ENCODE data around the gene AOPEP.

Gene AOPEP

DNA sequence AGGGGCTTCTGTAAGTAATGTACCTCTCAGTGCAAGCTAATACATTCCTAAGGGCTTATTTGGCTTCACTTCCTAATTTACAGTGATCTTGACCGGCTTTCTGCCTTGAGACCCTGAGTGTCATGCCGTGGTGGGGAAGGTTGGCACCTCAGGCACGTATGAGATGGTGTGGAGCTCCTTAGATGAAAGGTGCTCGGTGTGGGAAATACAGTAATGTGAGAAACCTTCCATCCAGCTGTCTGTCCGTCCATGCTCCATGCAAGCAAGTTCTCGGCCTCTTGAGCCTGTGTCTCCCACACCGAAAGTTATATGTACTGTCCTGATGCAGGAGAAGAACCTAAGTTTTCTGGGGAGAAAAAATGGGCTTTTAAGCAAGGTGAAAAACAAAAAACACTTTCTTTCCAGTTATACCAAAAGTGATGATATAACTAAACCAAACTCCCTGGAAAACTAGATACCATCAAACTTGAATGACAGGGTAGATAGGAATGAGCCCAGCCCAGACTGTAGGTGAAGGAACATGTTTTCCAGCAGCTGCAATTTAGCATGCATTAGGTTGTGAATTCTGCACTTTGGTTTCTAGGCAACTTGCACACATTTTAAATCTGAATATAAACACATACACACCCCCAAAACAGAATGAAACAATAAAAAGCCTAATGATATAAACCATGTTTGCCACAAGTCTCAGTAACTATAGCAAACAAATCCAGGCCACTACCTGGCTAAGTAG, 311.5 kb downstream of the AOPEP start:
- DNase-seq (ENCODE audit: low read depth): no peak

DNA sequence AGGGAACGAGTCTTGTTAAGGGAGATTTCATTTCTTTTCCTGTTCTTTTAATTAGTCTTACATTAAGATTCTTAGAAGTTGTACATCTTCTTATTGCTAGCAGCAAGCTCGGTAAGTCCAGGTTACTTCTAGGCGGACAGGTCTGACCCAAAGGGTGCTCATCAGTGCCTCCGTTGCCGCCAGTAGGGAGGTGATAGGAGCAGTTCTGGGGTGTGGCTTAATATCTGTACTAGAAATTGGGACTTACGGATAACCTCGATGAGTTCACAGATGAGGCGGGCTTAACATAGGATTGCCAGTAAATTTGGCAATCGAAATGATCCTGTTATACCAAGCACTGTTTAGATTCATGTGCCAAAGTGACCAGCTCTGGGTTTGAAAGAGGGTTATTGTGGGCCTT, 312.2 kb downstream of the AOPEP start:
- DNase-seq (ENCODE audit: low read depth): no peak

DNA sequence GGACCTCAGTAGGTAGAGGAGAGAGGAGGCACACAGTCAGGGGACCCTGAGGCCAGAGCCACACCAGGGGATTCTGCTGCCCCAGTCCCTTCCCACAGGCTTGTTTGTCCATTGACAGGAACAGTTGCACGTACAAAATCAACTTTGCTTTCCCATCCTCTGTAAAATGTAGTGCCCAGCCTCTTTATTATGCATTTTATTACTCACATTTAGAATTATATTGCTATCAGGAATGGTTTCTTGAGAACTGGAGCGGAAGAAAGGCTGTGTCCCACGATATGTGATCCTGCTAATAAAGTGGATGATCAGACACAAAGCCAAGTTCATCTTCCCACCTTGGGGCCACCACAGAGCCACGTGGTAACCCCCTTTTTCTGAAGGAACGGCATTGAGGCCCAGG, 313.6 kb downstream of the AOPEP start:
- DNase-seq (ENCODE audit: low read depth): no peak

DNA sequence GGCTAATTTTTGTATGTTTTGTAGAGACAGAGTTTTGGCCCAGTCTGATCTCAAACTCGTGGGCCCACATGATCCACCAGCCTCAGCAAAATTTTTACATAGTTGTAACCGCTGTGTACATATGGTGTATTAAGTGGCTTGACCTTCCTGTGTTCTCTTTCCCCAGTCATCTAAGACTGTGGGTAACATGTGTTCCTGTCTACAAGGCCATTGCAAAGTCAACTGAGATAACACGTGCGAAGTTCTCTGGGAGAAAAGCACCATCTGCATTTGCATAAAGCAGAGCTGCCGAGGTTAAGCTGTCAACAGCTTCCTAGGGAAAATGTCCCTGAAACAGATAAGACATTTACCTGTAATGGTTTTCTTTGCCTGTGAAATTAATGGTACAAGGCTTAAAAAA, 317.3 kb downstream of the AOPEP start:
- DNase-seq (ENCODE audit: low read depth): no peak

DNA sequence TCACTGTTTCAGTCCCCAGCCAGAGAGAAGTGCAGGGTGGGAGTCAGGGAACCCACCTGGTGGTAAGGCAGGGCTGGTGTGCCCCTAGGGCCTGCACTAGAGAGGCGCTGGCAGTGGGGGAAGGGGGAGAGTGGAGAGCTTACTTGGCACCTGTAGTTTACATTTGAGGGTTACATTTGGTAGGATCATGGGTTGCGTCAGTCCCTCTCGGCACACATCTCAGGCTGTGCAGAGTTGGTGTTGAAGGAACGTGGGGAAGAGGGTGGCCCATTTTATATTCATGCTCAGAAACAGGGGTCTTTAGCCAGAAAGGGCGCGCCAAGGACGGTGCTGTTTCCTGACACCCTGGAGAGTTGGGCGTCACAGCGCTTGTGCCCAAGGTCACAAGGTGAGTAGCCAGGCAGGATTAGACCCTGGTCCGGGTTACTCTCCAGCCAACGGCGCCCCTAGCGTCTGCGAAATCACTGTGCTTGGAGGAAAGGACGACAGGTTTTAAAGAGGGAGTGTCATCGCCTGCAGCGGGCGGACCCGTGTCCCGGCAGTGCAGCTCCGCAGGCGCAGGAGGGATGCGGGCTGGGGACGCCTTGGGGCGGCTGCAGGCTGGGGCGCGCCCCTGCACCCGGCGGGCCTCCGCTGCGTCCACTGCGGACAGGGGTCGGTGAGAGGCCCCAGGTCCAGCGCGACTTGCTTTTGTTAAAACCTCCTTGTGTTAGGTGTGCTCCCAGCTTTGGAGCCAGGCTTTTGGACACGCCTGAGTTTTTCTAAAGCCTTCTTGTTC, 318.4 kb downstream of the AOPEP start:
- DNase-seq (ENCODE audit: low read depth): no peak

DNA sequence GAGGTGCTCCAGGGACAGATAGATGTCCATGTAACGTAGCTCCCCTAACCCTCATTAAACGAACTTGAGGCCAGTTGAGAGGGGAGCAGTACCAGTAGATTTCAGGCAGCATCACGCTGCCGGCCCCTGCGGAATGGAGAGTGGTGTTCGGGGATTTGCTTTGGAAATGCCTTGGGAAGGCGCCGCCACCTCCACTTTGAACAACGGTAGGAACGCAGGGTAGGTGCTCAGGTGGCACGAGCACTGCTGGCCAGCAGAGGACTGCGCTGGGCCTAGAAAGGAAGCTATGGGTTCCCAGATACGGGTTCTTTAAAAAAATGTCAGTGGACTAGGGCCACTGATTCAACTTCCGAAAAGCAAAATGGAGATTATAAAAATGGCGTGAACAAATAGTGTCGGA, 319.3 kb downstream of the AOPEP start:
- DNase-seq (ENCODE audit: low read depth): no peak

DNA sequence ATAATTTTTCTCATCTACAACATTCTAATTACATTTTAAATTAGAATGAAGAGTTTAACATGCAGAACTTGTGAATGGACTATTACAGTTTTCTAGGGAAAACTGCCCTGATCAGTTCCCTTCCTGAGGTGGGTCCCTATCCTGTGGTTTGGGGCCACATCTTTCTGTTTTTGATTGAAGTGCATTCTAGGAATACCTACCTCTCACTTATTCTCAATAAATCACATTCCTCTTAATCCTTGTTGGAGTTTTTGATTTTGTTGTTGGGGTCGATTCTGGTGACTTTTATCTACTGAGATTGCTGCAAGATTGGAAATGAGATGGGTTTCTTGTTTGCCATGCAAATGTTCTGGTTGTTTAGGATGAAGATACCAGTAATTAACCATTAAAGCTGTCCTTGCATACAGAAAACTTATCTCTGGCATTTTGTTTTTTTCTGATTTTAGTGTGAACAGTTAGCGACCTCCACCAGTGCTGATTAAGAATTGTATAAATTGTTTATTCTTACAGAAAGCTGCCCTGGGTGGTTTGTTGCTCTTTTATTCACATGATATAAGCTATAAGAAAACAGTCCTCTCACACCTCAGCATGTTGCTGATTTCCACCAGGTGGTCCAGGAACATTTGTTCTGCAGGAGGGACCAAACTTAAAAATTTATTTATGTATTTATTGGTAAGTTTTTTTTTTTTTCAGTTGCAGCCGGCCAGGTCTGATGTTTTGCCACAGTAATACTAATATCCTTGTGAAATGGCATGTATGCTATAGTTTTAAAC, 321.1 kb downstream of the AOPEP start:
- no peak for DNase-seq (ENCODE audit: low read depth)

DNA sequence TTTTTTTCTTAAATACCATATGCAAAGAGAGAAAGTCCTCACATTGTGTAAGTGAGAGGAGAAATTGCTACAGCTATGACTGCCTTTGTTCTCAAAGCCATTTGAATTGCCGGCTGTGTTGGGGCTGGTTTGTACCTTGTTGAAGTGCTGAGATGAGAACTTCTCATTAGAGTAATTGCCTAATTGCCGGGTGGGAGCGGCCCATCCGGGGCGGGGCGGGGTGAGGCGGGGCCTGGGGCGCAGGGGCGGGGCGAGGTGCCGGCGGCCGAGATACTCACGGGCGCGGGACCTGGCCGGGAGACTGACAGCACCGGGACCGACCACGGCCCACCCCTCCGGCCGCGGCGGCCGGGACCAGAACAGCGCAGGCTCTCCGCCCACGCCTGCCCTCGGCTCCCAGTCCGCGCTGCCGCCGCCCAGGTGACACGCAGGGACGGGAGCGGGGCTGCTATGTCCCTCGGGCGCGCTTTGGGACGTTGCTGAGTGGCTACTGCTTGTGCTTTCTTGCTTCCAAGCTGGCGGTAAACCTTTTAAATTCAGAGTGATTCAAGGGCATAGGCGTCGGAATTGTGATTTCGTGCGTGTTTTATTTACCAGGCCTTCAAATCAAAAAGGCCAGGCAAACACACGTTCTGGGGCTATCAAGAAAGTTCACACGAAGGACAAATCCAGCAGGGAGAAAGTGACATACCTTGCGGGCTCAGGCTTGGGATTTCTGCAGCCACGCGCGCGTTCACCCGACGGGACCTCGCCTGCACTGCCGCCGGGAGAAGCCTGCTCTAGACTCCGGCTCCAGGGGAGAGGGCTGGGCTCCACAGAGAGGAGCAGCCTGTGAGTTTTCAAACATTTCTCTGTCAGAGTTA, 322.0 kb downstream of the AOPEP start:
- peak; percentile 31 for DNase-seq (ENCODE audit: low read depth)

DNA sequence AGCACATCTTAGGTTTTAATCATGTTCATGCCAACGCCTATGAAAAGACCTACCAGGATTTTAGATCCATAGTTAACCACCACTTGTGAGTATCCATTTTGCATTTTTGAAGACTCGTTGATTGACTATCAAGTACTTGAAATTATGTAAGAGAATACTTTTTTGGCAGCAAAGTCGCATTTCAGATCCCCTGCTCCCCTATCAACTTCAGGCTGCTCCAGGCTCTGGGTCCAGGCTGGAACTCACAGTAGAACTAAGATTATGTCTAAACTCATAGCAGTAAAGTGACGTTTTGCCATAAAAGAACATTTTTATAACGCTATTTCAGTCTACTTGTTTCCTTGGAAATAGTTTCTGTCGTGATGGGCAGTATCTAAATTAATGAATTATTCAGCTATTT, 323.3 kb downstream of the AOPEP start:
- no peak for DNase-seq (ENCODE audit: low read depth)

DNA sequence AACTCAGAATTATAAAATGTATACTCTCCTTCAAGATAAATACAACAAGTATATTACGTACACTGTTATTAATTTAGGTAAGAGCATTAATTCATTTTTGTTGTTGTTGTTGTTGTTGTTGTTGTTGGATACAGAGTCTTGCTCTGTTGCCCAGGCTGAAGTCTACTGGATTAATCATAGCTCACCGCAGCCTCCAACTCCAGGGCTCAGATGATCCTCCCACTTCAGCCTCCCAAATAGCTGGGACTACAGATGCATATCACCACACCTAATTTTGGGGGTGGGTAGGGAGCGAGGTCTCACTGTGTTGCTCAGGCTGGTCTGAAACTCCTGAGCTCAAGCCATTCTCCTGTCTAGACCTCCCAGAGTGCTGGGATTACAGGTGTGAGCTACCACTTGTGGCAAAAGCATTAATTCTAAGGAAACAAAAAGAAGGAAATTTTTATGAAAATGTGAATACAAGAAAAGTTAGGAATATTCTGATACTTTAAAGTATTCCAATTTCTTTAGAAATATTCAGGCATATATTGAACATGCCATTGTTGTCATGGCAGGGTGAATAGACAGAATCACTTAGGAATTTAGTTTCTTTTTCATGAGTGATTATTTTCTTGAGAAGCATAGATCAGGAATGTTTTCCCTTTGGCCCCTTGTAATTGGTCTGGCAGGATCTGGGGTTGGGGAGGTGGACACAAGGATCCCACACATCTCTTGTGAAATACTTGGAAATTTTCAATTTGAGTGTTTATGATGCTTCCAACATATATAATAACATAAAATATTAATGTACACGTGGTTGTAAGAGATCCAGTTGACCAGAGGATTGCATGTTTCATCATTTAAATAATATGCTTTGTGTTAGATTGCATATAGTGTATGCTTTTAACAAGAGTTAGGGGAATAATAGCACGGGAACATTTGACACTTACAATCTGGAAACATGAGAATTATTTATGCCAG, 327.4 kb downstream of the AOPEP start:
- no peak for DNase-seq (ENCODE audit: low read depth)

DNA sequence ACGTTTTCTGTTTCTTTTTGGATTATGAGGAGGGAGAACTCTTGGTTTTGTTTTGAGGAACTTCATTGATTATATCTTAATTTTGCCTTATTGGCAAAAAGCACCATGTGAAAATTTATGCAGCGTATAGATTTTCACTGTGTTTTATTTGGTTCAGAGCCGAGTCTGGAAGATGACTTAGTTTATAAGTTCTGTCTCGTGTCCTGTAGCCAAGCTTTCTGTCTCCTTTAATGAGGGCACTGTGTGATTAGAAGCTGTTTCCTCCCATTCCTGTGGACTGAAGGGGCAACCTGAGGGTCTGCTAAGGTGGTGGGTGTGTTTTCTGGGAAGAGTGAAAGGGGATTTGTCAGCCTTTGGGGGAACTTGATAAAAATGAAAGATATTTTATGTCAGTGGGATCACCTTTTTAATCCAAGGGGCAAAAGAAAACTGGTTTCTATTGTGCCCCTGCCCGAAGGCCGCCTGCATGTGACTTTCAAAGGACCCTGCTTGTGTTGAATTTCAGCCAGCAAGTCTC, 328.9 kb downstream of the AOPEP start:
- DNase-seq (ENCODE audit: low read depth): no peak

DNA sequence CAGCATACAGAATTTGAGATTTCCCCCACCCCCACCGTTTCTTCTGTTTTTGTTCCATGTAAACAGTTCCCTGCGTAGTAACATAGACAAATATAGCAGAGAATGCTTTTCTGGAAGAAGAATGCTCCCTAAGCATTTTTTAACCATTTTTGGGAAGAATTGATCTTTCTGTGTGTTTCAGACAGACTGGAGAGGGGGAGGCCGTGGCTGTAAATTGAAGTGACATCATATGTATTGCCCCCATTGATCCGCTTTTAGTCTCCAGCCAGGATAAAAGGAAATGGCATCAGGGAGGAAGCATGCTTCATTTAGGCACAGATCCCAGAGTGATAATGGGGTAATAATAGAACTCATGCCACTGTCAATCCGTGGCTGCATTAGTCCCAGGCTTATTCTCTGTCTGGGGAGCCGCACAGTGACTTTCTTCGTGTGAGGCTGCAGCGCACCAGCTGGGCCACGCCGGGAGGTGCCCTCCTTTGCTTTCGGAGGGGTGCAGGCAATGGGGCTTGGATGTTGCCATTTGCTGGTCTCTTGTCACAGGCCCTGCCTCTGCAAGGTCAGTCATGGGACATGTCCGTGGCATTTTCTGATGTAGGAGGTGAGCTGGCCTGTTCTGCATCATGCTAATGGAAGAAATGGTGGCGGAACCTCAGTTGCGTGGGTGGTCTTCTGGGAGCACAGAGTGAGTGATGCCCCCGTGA, 329.5 kb downstream of the AOPEP start:
- no peak for DNase-seq (ENCODE audit: low read depth)

DNA sequence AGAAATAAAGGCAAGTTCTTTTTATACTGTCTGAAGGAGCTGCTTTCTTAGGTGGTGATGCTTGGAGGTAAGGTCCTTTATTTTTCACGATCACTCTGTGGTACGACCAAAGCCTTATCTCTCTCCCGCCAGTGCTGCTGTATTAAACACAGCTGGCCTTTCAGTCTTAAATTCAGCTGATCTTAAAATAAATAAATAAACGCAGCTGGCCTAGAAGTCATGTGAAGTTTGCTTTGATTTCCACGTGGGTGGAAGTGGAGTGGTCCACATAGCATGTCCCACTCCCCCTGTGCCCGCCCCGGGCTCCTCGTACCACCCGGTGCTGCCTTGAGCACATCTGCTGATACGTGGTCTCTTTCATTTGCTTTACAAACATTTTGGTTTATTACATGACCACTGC, 330.6 kb downstream of the AOPEP start:
- no peak for DNase-seq (ENCODE audit: low read depth)

DNA sequence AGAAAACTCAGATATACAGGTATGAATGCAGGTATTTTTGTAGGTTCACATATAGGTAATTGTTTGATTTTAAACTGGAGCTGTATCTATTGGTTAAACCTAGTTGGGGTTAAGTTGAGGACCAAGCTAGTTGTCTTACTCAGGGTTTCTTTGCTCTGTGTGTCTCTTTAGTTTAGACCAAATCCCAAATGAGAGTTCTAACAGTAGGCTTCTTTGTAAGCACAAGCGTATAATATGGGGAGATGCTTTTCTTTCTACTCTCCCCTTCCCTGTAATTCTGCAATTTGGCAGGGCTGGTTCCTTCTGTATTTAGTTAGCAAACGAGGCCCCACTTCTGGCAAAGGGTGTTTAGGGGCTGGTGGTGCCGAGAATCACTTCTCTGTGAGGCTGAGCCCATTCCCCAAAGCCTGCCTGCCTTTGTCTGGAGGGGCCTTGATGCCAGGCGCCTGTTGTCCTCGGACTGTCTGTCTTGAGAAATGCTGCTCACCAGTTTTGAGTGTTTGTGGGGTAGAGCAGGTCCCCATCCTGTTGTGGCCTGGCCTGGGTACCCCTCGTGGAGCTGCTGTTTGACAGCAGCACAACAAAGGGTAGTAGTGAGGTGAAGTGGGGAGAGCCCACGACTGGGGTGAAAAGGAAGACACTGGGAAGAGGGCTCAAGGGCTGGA, 331.8 kb downstream of the AOPEP start:
- no peak for DNase-seq (ENCODE audit: low read depth)

DNA sequence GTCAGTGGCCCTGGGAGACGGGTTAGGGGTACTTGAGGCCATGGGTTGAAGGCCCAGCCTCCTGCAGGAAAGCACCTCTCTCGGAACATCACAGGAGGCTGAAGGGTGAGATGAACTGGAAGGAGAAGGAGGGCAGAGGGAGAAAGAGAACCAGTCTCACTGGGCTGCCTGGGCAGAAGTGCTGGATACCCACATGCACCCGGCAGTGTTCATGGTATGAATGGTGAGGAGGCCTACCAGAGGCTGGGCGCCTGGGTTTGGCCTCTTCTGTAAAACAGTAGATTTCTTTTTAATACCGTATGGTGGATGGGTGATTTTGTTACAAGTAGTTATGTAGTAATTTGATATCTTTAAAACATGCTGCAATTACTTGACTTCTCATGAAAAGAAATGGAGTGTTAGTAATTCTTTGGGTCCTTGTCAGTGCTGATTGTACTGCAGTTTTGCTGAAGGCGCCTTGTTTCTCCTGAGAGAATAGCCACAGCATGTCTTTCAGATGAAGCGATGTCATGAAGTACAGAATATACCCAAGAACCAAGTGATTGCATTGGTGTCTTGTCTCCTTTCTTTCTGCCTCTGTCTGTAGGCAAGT, 332.4 kb downstream of the AOPEP start:
- no peak for DNase-seq (ENCODE audit: low read depth)

DNA sequence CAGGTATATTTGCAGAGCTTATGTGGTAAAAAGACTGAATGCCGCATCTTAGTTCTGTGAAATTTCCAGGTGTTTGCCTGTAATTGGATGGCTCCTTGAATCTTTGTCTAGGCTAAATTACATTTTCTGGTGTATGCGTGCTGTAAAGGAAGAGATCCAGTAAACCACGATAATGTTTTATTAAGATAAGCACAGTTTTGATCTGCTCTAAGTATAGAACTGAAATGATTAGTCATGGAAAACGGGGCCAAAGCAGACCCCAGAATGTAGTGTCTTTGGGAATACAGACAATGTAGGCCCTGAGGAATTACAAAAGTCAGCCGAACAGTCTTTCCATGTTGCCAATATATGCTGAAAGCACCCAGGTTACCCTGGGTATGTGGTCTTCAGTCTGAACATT, 333.7 kb downstream of the AOPEP start:
- no peak for DNase-seq (ENCODE audit: low read depth)

DNA sequence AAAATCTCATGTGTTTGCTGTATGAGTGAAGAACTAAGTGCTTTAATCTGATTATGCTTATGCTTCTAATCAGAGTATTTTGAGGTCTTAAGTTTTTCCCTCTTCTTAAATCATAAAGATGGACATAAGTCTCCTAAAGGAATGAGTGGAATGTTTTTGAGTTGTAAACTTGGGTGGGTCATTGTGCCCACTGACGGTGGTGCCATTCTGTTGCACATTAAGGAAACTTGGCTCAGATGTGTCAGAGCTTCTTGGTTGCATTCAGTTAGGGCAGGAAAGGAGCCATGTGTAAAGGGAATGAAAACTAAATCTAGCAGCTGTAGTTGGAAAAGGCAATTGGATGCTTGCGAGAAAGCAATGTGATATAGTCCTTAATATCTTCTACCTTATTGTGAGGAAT, 334.4 kb downstream of the AOPEP start:
- no peak for DNase-seq (ENCODE audit: low read depth)

DNA sequence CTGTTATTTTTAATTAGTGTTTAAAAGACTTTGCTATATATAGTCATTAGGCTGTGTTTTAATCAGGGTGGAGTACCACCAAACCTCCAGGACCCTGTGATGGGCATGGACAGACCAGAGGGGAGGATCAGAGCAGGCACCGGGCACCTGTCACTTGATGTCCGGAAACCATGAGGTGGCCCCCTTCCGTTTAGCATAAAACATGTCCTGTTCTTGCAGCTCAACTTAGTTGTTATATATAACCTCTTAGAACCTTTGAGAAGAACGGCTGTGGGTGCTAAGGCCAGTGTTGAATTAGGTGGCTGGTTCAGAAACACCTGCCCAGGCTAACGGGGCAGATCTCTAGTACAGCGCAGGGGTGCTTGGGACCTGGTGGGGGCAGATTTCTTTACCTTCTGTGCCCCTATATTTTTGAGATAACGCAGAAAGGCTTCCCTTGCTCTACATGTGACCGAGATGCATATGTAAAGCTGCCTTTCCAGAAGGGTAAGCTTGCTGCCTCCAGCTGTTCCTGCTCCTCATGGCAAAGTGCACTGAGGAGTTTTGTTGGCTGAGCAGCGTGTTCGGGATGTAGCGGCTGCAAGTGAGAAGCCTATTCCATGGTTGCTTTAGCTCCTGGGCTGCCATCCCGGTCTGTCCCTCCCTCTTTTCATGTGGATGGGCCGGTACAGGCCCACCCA, 335.6 kb downstream of the AOPEP start:
- DNase-seq (ENCODE audit: low read depth): no peak

All from stimulated activated CD4-positive, alpha-beta T cell treated with anti-CD3 and anti-CD28 coated beads, Interleukin-2, amount 100 ng/mL, for 4 hours (primary cell).